Mesenchymal stem cell (in vitro differentiated cells and primary cell): ENCODE results near the gene CHM.

ENCODE experiments used
- DNase-seq: peaks from one replicate; pipeline ENCODE4 v3.0.0-alpha.2; 2013
- H2AFZ ChIP-seq: one replicate; pipeline ENCODE4 v1.6.1; 2013; ENCODE audit warnings: low read depth, mild to moderate bottlenecking, control low read depth, inconsistent platforms, low read length, moderate library complexity
- H2AK5ac ChIP-seq: 2 replicates; pipeline ENCODE4 v1.6.1; 2013; ENCODE audit warnings: low read length, moderate library complexity, mild to moderate bottlenecking, inconsistent platforms; ENCODE audit not compliant: severe bottlenecking
- H2BK120ac ChIP-seq: one replicate; pipeline ENCODE4 v1.6.1; 2013; ENCODE audit warnings: low read depth, mild to moderate bottlenecking, inconsistent platforms, low read length, moderate library complexity
- H2BK12ac ChIP-seq, 2 experiments: one replicate each; pipeline ENCODE4 v1.6.1; 2013; ENCODE audit warnings: inconsistent platforms in 2 of 2, low read length in 2 of 2, mild to moderate bottlenecking in 2 of 2, moderate library complexity in 2 of 2, control low read depth in 1 of 2
- H2BK15ac ChIP-seq: one replicate; pipeline ENCODE4 v1.6.1; 2013; ENCODE audit warnings: mild to moderate bottlenecking, low read depth, inconsistent platforms; ENCODE audit not compliant: poor library complexity, severe bottlenecking
- H2BK5ac ChIP-seq: 2 replicates; pipeline ENCODE4 v1.6.1; 2013; ENCODE audit warnings: low read depth, mild to moderate bottlenecking, low read length, control low read depth, inconsistent platforms; ENCODE audit not compliant: poor library complexity, severe bottlenecking
- H3K14ac ChIP-seq, 2 experiments: one replicate each; pipeline ENCODE4 v1.6.1; 2013; ENCODE audit warnings: inconsistent platforms in 2 of 2, low read length in 2 of 2, control low read depth in 1 of 2, mild to moderate bottlenecking in 1 of 2, moderate library complexity in 1 of 2
- H3K18ac ChIP-seq, 2 experiments: one replicate each; pipeline ENCODE4 v1.6.1; 2013; ENCODE audit warnings: inconsistent platforms in 2 of 2, low read length in 2 of 2, control low read depth in 1 of 2, low read depth in 1 of 2, mild to moderate bottlenecking in 1 of 2
- H3K23ac ChIP-seq, 2 experiments: one replicate each; pipeline ENCODE4 v1.6.1; 2013; ENCODE audit warnings: inconsistent platforms in 2 of 2, low read length in 2 of 2, mild to moderate bottlenecking in 2 of 2, moderate library complexity in 2 of 2, control low read depth in 1 of 2
- H3K27ac ChIP-seq: 2 replicates; pipeline ENCODE4 v1.5.1; 2013; ENCODE audit warnings: mild to moderate bottlenecking, moderate library complexity, low read length, control low read depth, inconsistent platforms; ENCODE audit not compliant: poor library complexity, severe bottlenecking
- H3K27me3 ChIP-seq, 2 experiments: 2 replicates each; pipeline versions ENCODE4 v1.6.1 to v1.7.0; 2013; ENCODE audit warnings: low read length in 2 of 2, mild to moderate bottlenecking in 2 of 2, moderate library complexity in 2 of 2, control low read depth in 1 of 2, inconsistent platforms in 1 of 2; ENCODE audit not compliant: control insufficient read depth in 1 of 2, insufficient read depth in 1 of 2
- H3K36me3 ChIP-seq, 2 experiments: 2 replicates each; pipeline versions ENCODE4 v1.6.1 to v1.7.0; 2013; ENCODE audit warnings: low read length in 2 of 2, control low read depth in 1 of 2, inconsistent platforms in 1 of 2, low read depth in 1 of 2, mild to moderate bottlenecking in 1 of 2; ENCODE audit not compliant: insufficient read depth in 2 of 2, control insufficient read depth in 1 of 2
- H3K4ac ChIP-seq, 2 experiments: one replicate each; pipeline ENCODE4 v1.6.1; 2013; ENCODE audit warnings: inconsistent platforms in 2 of 2, low read length in 2 of 2, mild to moderate bottlenecking in 2 of 2, moderate library complexity in 2 of 2, control low read depth in 1 of 2, low read depth in 1 of 2
- H3K4me1 ChIP-seq: 2 replicates; pipeline ENCODE4 v1.6.1; 2013; ENCODE audit warnings: low read depth, low read length, control low read depth; ENCODE audit not compliant: control insufficient read depth, insufficient read depth
- H3K4me2 ChIP-seq: 2 replicates; pipeline ENCODE4 v1.6.1; 2013; ENCODE audit warnings: low read length, mild to moderate bottlenecking, inconsistent platforms; ENCODE audit not compliant: poor library complexity, severe bottlenecking
- H3K4me3 ChIP-seq, 2 experiments: 2 replicates each; pipeline versions ENCODE4 v1.5.1 to v1.7.0; 2013; ENCODE audit warnings: low read length in 2 of 2, mild to moderate bottlenecking in 2 of 2, control low read depth in 1 of 2, low read depth in 1 of 2; ENCODE audit not compliant: insufficient read depth in 1 of 2
- H3K79me1 ChIP-seq: replicated peaks from 2 replicates; pipeline ENCODE4 v1.6.1; 2013; ENCODE audit warnings: mild to moderate bottlenecking, control low read depth, low read length, inconsistent platforms; ENCODE audit not compliant: poor library complexity, severe bottlenecking
- H3K9ac ChIP-seq: 2 replicates; pipeline ENCODE4 v1.7.0; 2013; ENCODE audit warnings: mild to moderate bottlenecking, low read length, moderate library complexity
- H3K9me3 ChIP-seq: 2 replicates; pipeline ENCODE4 v1.7.0; 2013; ENCODE audit warnings: mild to moderate bottlenecking, low read length; ENCODE audit not compliant: control insufficient read depth
- H4K8ac ChIP-seq: one replicate; pipeline ENCODE4 v1.6.1; 2013; ENCODE audit warnings: inconsistent platforms, mild to moderate bottlenecking, low read length, moderate library complexity
- H4K91ac ChIP-seq: one replicate; pipeline ENCODE4 v1.6.1; 2013; ENCODE audit warnings: mild to moderate bottlenecking, low read length, inconsistent platforms
- WGBS: methylation state at CpG from one replicate; pipeline ENCODE4 v1.1.7; 2013; ENCODE audit warnings: mixed read lengths; 5-methylcytosine and 5-hydroxymethylcytosine counted together

CHM gene

DNA sequence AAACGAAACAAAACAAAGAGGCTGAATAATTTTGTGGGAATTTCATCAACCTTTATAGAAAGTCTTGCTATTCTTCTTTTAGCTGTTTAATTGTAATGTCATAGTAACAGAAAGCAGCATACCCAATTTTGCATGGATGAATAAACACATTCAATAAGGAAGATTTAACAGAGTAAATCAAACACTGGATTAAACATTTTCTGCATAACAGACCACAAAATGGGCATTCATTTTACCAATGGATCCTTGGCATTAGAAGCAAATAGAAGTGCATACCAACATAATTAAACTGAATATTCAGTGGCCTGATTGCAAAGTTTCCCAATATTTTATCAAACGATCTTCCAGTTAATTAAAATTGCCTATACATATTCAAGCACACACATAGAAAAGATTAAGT lies 4.4 kb upstream of the CHM start:
- Histone ChIP-seq H4K8ac (no peak overlapping the region), H4K91ac (no peak overlapping the region), H3K79me1 (no peaks in the 10 kb centered on the region), H3K18ac (no peak overlapping the region), H3K9ac (no peak overlapping the region), H3K27ac (no peak overlapping the region), H2BK120ac (no peak overlapping the region), H3K4me3 (no peak overlapping the region), H2BK5ac (no peak overlapping the region), H3K4me1 (no peaks in the 10 kb centered on the region), H2AFZ (no peak overlapping the region), H3K4ac (no peak overlapping the region), H2BK15ac (no peak overlapping the region), H3K14ac (no peak overlapping the region), H3K36me3 (no peaks in the 10 kb centered on the region), H2BK12ac (no peak overlapping the region), H3K23ac (no peak overlapping the region), H3K4me2 (no peak overlapping the region), H2AK5ac (no peak overlapping the region), H3K27me3 (no peaks in the 10 kb centered on the region), H3K9me3 (no peaks in the 10 kb centered on the region)
- WGBS = no CpG with 5 or more reads among the region's 2 CpGs
- DNase-seq = no peak

DNA sequence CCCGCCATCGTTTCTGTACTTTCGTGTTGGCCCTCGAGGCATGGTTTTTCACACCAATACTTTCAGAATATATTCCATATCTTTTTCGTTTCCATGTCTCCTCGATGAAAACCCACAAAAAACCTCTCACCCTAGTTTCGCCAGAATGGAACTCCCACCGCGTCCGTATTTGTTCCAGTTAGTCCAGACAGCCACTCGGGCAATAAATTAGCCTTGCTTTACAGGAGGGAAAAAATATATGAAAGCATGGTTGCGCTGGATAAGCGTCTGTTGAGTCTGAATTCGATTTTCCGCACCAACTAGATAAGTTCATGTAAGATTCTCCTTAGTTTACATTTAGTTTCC lies 550 bp upstream of the CHM start:
- no peaks in the 10 kb centered on the region for H3K36me3 ChIP-seq

DNA sequence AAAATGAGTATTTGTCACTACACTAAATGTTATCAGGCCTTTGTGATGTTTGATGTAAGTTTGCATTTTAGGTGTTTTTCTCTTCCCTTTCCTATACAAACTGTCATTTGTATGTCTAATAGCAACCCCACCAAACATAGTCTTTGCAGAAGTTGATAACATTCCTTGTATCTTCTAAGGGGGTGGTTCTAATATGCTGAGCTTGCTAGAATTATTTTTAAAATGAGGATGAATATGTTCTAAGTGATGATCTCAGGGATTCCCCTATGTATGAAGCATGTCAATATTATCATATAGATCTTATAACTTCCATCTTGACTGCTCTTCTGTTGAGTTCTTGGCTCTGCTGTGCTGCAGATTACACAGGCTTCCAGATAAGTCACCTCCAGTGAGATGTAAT lies 3.1 kb downstream of the CHM start:
- Histone ChIP-seq H3K79me1 (peaks cover 1% of the 10 kb centered on the region), H2AK5ac (no peak overlapping the region), H2AFZ (no peak overlapping the region), H3K18ac (no peak overlapping the region), H3K14ac (no peak overlapping the region), H3K4me1 (peaks cover 3% of the 10 kb centered on the region), H3K4me3 (no peak overlapping the region), H3K4me2 (no peak overlapping the region), H3K27me3 (no peaks in the 10 kb centered on the region), H3K9me3 (no peaks in the 10 kb centered on the region), H2BK12ac (no peak overlapping the region), H2BK15ac (no peak overlapping the region), H4K91ac (no peak overlapping the region), H3K27ac (no peak overlapping the region), H2BK5ac (no peak overlapping the region), H2BK120ac (no peak overlapping the region), H4K8ac (no peak overlapping the region), H3K9ac (no peak overlapping the region), H3K36me3 (no peaks in the 10 kb centered on the region), H3K23ac (no peak overlapping the region), H3K4ac (no peak overlapping the region)
- DNase-seq = no peak

More for the DNA sequence above, 550 bp upstream of the CHM start:
- Histone ChIP-seq H3K27me3 (no peaks in the 10 kb centered on the region), H4K8ac (no peak overlapping the region), H3K27ac (no peak overlapping the region), H3K4ac (no peak overlapping the region), H2BK5ac (no peak overlapping the region), H2AK5ac (no peak overlapping the region), H3K9me3 (no peaks in the 10 kb centered on the region), H3K4me2 (no peak overlapping the region), H3K79me1 (no peaks in the 10 kb centered on the region), H4K91ac (no peak overlapping the region), H3K4me1 (no peaks in the 10 kb centered on the region), H2AFZ (no peak overlapping the region), H2BK120ac (no peak overlapping the region), H3K9ac (peak overlapping the region; percentile 90), H3K23ac (no peak overlapping the region), H3K18ac (no peak overlapping the region), H2BK15ac (no peak overlapping the region), H2BK12ac (no peak overlapping the region), H3K4me3 (peak overlapping the region in 1 of 2 experiments; percentile 84), H3K14ac (no peak overlapping the region)
- DNase-seq = no peak
- WGBS = 71% methylated on average over 11 of the region's 15 CpGs

DNA sequence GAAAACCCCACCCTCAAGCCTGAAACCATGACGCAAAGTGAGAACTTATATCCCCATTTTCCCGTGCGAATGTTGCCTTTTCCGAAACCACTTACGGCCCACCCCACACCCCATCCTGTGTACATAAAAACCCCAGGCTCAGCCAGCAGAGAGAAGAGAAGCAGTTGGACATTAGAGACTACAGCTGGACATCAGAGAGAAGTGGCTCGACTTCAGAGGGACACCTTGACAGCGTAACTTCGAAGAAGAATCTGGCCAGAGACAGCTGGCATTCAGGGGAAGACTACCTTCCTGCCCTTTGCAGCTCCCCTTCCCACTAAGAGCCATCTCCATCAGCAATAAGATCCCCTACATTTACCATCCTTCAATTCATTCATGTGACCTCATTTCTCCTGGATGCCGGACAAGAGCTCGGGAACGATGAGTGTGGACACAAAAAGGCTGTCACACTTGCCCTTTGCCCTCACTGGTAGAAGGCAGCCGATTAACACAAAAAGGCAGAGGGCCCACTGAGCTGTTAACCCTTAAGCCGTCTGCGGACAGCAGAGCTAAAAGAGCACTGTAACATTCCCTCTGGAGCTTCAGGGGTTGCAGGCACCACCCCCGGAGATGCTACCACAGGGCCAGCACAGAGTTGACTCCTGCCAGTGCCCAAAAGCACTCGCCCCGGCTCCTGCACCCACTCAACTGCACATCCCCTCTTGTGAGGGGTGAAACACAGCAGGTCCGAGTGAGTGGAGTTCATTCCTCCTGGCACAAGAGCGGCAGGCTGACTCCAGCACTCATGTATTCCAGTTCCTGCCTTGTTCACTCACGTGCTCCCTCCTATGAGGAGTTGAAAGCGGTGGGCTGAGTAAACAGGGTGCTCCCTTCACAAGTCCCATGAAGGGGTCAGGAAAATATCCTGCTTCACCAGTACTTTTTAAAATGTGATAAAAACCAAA lies 7.5 kb downstream of the CHM start:
- no peak overlapping the region for H3K4me2 ChIP-seq
- H2AFZ ChIP-seq = no peak overlapping the region
- H2BK15ac ChIP-seq = no peak overlapping the region
- H2AK5ac ChIP-seq = no peak overlapping the region
- no peak overlapping the region for H3K9ac ChIP-seq
- peaks cover 1% of the 10 kb centered on the region for H3K79me1 ChIP-seq
- no peak overlapping the region for H3K18ac ChIP-seq
- H3K4me1 ChIP-seq = peaks cover 3% of the 10 kb centered on the region
- H4K8ac ChIP-seq = no peak overlapping the region
- no peaks in the 10 kb centered on the region for H3K27me3 ChIP-seq
- no peak overlapping the region for H2BK12ac ChIP-seq
- no peak overlapping the region for H3K4me3 ChIP-seq
- H2BK5ac ChIP-seq = no peak overlapping the region
- H3K4ac ChIP-seq = no peak overlapping the region
- no peak overlapping the region for H3K14ac ChIP-seq
- DNase-seq = peak; percentile 2
- H3K27ac ChIP-seq = no peak overlapping the region
- H3K9me3 ChIP-seq = no peaks in the 10 kb centered on the region
- no peaks in the 10 kb centered on the region for H3K36me3 ChIP-seq
- no peak overlapping the region for H2BK120ac ChIP-seq
- H4K91ac ChIP-seq = no peak overlapping the region
- H3K23ac ChIP-seq = no peak overlapping the region
- 74% methylated on average over 18 of the region's 21 CpGs for WGBS
